PC-3 (cell line): ENCODE measurements around the gene SLC17A5.

Experiments used
- EZH2 ChIP-seq: fragments of 300-600 bp; sonication (generic); IDR thresholded peaks from one replicate; pipeline ENCODE4 v1.6.1; 2017; ENCODE audit warnings: antibody characterized with exemption, mild to moderate bottlenecking, low read length; ENCODE audit not compliant: unreplicated experiment
- TF ChIP-seq, protein P1 (sequence below): fragments of 300-600 bp; sonication (generic); conservative IDR thresholded peaks from 2 replicates; pipeline ENCODE4 v1.5.1; 2017; ENCODE audit warnings: antibody characterized with exemption, low read depth, mild to moderate bottlenecking, low read length

DNA sequence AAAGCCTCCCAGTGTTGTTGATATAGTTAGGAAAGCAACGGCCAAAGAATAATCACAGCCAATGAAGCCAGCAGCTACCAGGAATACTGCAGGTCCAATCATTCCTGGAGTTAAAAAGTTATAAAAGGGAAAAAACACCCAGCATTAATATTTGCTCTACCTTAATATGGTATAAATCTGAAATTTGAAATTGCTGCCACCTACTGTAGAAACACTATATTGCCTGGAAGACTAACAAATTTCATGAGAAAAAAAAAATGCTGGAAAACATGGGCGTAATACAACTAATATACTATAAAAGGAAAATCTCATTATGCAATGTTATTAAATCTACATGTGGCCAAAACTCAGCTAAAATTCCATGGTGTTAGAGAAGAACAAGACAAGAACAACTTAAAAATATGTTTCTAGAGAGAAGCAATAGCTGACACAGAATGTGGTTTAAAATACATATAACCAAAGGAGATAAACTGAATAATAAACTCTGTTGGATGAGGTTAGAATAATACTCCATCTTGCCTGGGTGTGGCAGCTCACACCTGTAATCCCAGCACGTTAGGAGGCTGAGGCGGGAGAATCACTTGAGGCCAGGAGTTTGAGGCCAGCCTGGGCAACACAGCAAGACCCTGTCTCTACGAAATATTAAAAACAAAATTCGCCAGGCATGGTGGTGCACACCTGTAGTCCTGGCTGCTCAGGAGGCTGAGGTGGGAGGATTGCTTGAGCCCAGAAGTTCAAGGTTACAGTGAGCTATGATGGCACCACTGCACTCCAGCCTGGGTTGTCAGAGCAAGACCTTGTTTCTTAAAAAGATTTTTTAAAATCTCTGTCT, 43.1 kb downstream of the SLC17A5 start:
- TF ChIP-seq, protein P1, sequence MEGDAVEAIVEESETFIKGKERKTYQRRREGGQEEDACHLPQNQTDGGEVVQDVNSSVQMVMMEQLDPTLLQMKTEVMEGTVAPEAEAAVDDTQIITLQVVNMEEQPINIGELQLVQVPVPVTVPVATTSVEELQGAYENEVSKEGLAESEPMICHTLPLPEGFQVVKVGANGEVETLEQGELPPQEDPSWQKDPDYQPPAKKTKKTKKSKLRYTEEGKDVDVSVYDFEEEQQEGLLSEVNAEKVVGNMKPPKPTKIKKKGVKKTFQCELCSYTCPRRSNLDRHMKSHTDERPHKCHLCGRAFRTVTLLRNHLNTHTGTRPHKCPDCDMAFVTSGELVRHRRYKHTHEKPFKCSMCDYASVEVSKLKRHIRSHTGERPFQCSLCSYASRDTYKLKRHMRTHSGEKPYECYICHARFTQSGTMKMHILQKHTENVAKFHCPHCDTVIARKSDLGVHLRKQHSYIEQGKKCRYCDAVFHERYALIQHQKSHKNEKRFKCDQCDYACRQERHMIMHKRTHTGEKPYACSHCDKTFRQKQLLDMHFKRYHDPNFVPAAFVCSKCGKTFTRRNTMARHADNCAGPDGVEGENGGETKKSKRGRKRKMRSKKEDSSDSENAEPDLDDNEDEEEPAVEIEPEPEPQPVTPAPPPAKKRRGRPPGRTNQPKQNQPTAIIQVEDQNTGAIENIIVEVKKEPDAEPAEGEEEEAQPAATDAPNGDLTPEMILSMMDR = peak; percentile 67
- TF ChIP-seq EZH2 = no peak
